Measurements from ENCODE around the gene CCSAP. TPM values are rescaled to one million over a fixed set of nuclear protein-coding genes. Genes with fewer than 3 reads are reported as not detected.

The CCSAP gene
- total RNA-seq, 1 donor from 2014 or later, result 8.9 TPM

- Mint-ChIP-seq H3K4me3 (ENCODE audit: unreplicated experiment) (no peak overlapping the region), H3K27me3 (ENCODE audit: low read depth) (peaks cover 29% of the 10 kb centered on the region), H3K27ac (ENCODE audit: unreplicated experiment) (no peak overlapping the region), H3K9me3 (ENCODE audit: low read depth) (peaks cover 21% of the 10 kb centered on the region), H3K36me3 (ENCODE audit: low read depth) (no peaks in the 10 kb centered on the region), H3K4me1 (ENCODE audit: low read depth) (no peaks in the 10 kb centered on the region)
- TF ChIP-seq CTCF (IDR thresholded peaks at IDR 0.05), result no peak
- no peak for DNase-seq (ENCODE audit: low spot score)
Measured at GRCh38 chr1:229352975-229353374, 10.1 kb upstream of the CCSAP start.

GRCh38 chr1:229349463-229350385, 6.9 kb upstream of the CCSAP start:
- Mint-ChIP-seq H3K27me3 (ENCODE audit: low read depth) (peaks cover 19% of the 10 kb centered on the region), H3K4me3 (ENCODE audit: unreplicated experiment) (no peak overlapping the region), H3K36me3 (ENCODE audit: low read depth) (no peaks in the 10 kb centered on the region), H3K9me3 (ENCODE audit: low read depth) (peaks cover 5% of the 10 kb centered on the region), H3K27ac (ENCODE audit: unreplicated experiment) (no peak overlapping the region), H3K4me1 (ENCODE audit: low read depth) (no peaks in the 10 kb centered on the region)
- TF ChIP-seq CTCF (IDR thresholded peaks at IDR 0.05), result no peak
- no peak for DNase-seq (ENCODE audit: low spot score)

- H3K4me3 Mint-ChIP-seq (ENCODE audit: unreplicated experiment), result no peak overlapping the region
- TF ChIP-seq CTCF (IDR thresholded peaks at IDR 0.05), result no peak
- no peak for DNase-seq (ENCODE audit: low spot score)
- H3K36me3 Mint-ChIP-seq (ENCODE audit: low read depth), result no peaks in the 10 kb centered on the region
- H3K27ac Mint-ChIP-seq (ENCODE audit: unreplicated experiment), result no peak overlapping the region
- peaks cover 11% of the 10 kb centered on the region for H3K27me3 Mint-ChIP-seq (ENCODE audit: low read depth)
- H3K4me1 Mint-ChIP-seq (ENCODE audit: low read depth), result peaks cover 5% of the 10 kb centered on the region
- peaks cover 2% of the 10 kb centered on the region for H3K9me3 Mint-ChIP-seq (ENCODE audit: low read depth)
Measured at GRCh38 chr1:229347528-229347927, 4.7 kb upstream of the CCSAP start.

GRCh38 chr1:229344937-229345684, 2.3 kb upstream of the CCSAP start:
- no peak for TF ChIP-seq CTCF (IDR thresholded peaks at IDR 0.05)
- Mint-ChIP-seq H3K27ac (ENCODE audit: unreplicated experiment) (no peak overlapping the region), H3K4me3 (ENCODE audit: unreplicated experiment) (no peak overlapping the region), H3K27me3 (ENCODE audit: low read depth) (peaks cover 7% of the 10 kb centered on the region), H3K4me1 (ENCODE audit: low read depth) (peaks cover 19% of the 10 kb centered on the region), H3K36me3 (ENCODE audit: low read depth) (no peaks in the 10 kb centered on the region), H3K9me3 (ENCODE audit: low read depth) (peaks cover 2% of the 10 kb centered on the region)
- no peak for DNase-seq (ENCODE audit: low spot score)

- Mint-ChIP-seq H3K36me3 (ENCODE audit: low read depth) (no peaks in the 10 kb centered on the region), H3K27ac (ENCODE audit: unreplicated experiment) (no peak overlapping the region), H3K9me3 (ENCODE audit: low read depth) (peaks cover 2% of the 10 kb centered on the region), H3K27me3 (ENCODE audit: low read depth) (peaks cover 7% of the 10 kb centered on the region), H3K4me3 (ENCODE audit: unreplicated experiment) (no peak overlapping the region), H3K4me1 (ENCODE audit: low read depth) (peaks cover 23% of the 10 kb centered on the region)
- no peak for DNase-seq (ENCODE audit: low spot score)
- TF ChIP-seq CTCF (IDR thresholded peaks at IDR 0.05), result no peak
Measured at GRCh38 chr1:229344139-229344538, 1.3 kb upstream of the CCSAP start.
